Stomach (tissue), 4 donors: ENCODE measurements around the gene PSME3IP1.

Source experiments
- POLR2A ChIP-seq, 4 donors: fragments of 450-650 bp; IDR thresholded peaks; one replicate each; pipeline ENCODE4 v1.6.1; 2016; ENCODE audit warnings: antibody characterized with exemption in 4 of 4, control low read depth in 2 of 4, mild to moderate bottlenecking in 1 of 4, moderate library complexity in 1 of 4
- POLR2AphosphoS5 ChIP-seq, 3 donors: sonication (generic); formaldehyde crosslinking; IDR thresholded peaks; one replicate each; pipeline ENCODE4 v1.6.1; 2016; ENCODE audit warnings: antibody characterized with exemption in 3 of 3
- TF ChIP-seq, protein P1 (sequence below), 7 experiments: fragments of 450-650 bp in 4 of 7; fragments of 200-600 bp in 3 of 7; sonication (generic) in 3 of 7; IDR thresholded peaks; one replicate each; pipeline ENCODE4 v1.5.1; 2016 to 2019; ENCODE audit warnings: antibody characterized with exemption in 7 of 7, control low read depth in 2 of 7, mild to moderate bottlenecking in 1 of 7

DNA sequence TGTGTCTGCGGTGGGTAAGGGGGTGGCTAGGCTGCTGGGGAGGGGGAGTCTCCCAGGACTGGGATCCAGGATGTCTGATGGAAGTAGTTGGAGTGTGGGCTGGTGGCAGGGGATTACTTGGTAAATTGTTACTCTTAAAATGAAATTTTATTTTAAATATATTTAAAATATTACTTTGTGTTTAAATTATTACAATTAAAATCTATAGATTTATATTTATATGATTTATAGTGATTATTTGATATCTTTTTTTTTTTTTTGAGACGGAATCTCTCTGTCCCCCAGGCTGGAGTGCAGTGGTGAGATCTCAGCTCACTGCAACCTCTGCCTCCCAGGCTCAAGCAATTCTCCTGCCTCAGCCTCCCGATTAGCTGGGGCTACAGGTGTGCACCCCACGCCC lies 74.9 kb downstream of the PSME3IP1 start:
- TF ChIP-seq, protein P1, sequence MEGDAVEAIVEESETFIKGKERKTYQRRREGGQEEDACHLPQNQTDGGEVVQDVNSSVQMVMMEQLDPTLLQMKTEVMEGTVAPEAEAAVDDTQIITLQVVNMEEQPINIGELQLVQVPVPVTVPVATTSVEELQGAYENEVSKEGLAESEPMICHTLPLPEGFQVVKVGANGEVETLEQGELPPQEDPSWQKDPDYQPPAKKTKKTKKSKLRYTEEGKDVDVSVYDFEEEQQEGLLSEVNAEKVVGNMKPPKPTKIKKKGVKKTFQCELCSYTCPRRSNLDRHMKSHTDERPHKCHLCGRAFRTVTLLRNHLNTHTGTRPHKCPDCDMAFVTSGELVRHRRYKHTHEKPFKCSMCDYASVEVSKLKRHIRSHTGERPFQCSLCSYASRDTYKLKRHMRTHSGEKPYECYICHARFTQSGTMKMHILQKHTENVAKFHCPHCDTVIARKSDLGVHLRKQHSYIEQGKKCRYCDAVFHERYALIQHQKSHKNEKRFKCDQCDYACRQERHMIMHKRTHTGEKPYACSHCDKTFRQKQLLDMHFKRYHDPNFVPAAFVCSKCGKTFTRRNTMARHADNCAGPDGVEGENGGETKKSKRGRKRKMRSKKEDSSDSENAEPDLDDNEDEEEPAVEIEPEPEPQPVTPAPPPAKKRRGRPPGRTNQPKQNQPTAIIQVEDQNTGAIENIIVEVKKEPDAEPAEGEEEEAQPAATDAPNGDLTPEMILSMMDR (IDR thresholded peaks at IDR 0.05): no peak
- TF ChIP-seq POLR2A (IDR thresholded peaks at IDR 0.05) (no peak), POLR2AphosphoS5 (IDR thresholded peaks at IDR 0.05) (no peak)
